T-helper 9 cell (primary cell): ENCODE results near the gene GPSM1.

Source experiments
- DNase-seq: peaks from one replicate; pipeline ENCODE4 v3.0.0-alpha.2; 2020
- total RNA-seq, 2 donors: gene quantifications; one replicate each; lab custom pipeline; 2026; lab: John Stamatoyannopoulos, UW

Gene GPSM1, protein sequence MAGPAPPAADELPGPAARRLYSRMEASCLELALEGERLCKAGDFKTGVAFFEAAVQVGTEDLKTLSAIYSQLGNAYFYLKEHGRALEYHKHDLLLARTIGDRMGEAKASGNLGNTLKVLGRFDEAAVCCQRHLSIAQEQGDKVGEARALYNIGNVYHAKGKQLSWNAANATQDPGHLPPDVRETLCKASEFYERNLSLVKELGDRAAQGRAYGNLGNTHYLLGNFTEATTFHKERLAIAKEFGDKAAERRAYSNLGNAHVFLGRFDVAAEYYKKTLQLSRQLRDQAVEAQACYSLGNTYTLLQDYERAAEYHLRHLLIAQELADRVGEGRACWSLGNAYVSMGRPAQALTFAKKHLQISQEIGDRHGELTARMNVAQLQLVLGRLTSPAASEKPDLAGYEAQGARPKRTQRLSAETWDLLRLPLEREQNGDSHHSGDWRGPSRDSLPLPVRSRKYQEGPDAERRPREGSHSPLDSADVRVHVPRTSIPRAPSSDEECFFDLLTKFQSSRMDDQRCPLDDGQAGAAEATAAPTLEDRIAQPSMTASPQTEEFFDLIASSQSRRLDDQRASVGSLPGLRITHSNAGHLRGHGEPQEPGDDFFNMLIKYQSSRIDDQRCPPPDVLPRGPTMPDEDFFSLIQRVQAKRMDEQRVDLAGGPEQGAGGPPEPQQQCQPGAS
- total RNA-seq, result 15.2 to 19.1 reads per million in 2 donors

DNA sequence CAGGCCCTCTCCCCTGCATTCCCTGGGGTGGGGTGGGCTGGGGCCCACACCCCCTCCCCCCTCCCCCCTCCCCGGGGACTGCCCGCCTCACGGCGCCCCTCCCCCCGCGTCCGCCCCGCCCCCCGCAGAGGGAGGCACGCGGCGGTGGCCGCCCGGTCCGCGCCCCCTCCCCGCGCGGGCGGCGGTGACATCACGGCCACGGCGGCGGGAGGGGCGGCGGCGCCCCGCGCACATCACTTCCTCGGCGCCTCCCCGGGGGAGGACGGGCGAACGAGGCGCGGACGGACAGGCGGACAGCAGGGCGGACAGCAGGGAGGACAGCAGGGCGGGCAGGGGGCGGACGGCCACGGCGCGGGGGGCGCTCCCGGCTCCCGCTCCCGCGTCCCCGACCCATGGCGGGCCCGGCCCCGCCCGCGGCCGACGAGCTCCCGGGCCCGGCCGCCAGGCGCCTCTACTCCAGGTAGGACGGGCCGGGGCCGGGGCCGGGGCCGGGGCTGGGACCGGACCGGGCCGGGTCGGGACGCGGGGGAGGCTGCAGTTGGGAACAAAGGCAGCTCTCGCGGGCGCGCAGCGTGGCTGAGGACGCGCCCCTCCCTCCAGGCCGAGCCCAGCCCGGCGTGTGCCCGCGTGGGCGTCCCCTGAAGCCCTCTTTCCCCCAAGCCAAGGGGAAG, at the start of gene GPSM1:
GPSM1 (plus strand) TSS at position 236 of the 671 bp plus-strand sequence; CDS start at position 393, 157 bp downstream.
- DNase-seq, result peak; percentile 35

DNA sequence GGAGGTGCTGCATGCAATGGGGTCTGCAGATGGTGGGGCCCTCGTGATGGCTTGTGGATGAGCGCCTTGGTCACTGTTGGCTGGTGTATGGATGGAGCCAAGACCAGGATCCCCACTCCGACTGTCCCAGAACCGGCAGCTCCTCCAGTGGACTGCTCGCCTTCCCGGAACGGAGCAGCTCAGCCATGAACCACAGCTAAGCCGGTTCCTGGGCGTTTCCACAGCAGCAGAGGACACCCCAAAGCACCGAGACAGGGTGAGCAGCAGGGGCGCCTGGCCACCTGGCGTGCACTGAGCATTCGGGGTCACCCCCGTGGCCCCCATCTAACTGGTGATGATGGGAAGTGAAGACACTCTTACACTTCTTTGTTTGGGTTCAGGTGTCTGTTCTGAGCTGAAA, 49.6 kb upstream of the GPSM1 start:
- DNase-seq, result no peak

DNA sequence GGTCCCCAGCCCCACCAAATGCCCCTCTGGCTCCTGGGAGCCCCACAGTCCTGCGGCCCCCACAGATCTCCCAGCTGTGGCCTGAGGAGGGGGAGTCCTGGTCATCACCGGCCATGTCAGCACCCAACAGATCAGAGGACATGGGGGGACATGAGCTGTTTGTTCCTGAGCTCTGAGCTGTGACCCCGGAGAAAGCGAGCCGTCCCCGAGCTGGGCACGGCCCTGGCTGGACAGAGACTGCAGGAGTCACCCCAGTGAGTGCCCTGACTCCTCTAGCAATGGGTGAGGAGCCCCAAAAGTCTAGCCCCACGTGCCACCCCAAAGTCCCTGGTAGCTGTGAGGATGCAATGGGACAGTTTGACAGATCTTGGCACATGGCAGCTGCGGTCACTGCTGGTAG, 49.1 kb upstream of the GPSM1 start:
- no peak for DNase-seq

DNA sequence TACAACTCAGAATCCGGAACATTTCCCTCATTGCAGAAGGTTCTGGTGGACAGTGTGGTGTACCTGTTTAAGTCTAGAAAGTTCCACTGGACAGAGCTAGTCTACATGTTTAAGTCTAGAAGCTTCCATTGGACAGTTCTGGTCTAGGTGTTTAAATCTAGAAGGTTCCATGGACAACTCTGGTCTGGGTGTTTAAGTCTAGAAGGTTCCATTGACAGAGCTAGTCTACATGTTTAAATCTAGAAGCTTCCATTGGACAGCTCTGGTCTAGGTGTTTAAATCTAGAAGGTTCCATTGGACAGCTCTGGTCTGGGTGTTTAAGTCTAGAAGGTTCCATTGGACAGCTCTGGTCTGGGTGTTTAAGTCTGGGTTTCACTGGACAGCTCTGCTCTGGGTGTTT, 48.4 kb upstream of the GPSM1 start:
- DNase-seq, result no peak

DNA sequence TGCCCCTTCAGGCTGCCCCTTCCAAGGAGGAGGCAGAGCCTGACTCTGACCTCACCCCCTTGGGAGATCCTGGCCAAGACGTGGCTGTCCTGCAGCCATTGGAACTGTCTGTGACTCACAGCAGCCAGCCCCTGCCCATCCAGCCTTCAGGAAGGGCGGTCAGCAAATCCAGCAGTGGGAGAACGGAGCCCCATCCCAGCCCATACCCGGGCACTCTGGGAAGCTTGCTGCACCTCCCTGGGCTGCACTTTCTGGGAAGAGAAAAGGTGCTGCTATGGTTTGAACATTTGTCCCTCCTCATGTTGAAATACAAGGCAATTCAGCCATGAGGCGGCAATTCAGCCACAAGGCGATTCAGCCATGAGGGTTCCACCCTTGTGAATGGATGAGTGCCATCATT, 47.9 kb upstream of the GPSM1 start:
- no peak for DNase-seq

DNA sequence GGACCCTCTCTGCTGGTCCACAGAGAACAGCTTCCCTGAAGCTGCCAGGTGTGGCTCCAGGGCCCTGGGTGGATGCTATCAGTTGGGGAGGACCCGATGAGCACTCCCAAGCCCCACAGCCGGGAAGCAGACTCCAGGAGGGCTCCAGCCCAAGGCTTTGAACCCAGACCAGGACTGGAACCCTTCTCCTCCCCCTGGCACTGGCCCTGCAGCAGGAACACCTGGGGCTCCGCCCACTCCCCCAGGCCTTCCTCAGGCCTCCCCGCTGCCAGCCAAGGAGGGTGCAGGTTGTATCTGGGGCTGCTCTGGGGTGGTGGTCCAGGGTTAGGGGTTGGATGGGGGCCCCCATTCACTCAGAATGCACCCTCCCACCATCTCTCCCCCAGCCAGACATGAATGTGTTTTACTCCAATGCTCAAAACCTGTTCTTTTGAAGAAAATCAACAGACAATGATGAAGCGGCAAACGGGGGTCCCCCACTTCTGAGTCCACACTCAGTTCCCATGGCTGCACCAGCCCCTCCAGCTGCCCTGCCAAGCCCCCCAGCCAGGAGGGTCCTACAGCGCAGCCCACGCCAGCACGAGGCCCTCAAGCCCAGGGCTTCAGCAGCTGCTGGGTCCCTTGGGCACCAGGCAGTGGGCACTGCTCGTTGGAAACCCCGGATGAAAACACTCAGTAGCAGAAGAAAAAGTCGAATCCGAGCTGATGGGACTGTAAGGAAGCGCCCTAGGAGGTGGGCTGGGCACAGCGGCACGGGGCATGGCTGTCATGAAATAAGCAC, 46.6 kb upstream of the GPSM1 start:
- no peak for DNase-seq

DNA sequence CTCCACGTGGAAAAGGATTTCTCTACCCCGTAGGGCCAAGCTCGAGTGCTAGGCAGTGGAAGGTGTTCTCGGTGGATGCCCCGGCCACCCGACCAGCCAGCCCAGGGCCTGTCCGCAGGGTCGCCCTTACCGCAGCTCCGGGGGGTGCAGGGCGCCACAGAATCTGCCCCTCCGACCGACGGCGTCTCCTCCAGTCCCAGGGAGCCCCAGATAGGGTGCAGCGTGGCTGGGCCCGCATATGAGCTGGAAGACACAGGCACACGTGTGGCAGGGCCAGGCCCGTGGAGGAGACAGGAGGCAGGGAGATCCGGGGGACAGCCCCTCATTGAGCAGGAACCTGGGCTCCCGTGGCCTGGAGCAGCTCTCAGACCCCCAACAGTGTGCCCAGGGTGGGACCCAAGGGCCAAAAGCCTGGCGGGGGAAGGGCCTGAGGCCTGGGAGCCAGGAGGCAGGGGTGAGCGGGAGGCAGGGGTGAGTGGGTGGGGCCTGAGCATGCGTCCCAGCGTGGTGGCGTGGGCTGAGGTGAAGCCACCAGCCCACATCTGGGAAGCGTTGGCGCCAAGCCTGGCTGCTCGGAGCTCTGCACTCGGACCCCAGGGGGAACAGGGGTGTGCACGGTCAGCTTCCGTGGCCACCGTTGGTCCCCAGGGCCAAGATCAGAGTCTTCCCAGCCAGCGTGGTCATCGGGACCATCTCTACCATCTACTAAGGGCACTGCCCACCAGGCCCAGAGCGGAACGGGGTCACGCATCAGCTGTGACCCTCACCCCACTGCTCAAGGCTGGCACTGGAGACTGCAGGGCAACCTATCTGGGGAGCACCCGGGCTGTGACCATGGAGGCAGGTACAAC, 45.7 kb upstream of the GPSM1 start:
- DNase-seq, result no peak

DNA sequence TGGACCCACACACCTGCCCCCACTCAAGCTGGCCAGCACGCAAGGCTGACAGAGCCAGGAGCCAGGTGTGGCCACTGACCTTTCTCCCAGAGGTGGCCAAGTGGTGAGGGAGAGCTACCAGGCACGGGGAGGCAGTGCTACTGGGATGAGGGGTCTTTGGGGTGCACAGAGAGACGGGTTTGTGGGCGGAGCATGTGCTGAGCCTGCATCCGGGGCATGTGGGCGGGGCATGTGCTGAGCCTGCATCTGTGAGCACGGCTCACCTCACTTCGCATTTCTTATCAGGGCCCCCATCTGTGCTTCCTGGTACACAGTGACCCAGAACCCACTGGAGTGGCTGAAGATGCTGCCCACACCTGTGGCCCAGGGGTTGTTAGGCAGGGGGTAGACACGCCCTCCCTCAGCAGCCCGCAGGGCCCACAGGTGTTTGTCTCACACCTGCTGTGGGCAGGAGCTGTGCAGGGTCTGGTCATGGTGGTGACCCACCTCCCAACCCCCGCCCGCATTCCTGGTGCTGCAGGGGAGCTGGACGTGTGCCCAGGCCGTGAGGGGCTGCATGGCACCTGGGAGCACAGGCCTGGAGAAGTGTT, 45.0 kb upstream of the GPSM1 start:
- DNase-seq, result no peak

DNA sequence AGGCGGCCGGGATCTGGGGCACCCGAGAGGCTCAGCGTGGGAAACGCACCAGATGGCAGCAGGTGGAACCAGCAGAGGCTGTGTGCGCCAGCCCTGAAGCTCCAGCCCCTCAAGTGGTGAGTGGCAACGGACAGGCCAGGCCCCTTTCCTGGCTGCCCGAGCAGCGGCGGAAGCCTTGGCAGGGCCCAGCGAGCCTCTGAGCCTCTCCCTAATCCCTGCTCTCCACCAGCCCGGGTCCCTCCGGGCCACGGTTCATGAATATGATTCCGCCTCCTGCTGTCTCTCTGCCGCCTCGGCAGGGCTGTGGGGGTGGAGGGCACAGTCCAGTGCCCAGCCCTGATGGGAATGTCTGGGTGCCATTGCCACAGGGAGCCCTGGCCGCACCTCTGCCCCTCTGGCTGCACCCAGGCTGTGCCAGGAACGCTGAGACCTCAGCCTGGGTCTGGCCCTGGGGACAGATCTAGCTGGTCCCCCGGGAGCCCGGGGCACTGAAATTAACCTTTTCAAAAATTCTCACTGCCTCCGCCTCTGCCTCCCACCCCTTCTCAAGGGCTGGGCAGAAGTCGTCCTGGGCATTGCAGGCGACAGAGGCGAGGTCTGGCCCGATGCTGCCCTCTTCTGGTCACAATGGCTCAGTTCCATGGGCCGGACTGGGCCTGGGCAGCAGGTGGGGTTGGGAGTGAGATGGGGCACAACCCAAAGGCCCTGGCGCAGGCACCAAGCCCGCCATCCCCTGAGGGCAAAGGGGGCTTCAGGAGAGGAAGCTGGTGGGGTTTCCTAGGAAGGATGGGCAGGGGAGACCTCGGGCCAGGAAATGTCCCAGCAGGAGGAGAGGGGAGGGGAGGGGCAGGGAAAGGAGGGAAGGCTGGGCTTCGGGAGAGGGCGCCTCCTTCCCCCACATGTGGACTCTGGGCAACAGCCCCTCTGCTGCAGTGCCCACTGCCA, 43.8 kb upstream of the GPSM1 start:
- peak; percentile 66 for DNase-seq

DNA sequence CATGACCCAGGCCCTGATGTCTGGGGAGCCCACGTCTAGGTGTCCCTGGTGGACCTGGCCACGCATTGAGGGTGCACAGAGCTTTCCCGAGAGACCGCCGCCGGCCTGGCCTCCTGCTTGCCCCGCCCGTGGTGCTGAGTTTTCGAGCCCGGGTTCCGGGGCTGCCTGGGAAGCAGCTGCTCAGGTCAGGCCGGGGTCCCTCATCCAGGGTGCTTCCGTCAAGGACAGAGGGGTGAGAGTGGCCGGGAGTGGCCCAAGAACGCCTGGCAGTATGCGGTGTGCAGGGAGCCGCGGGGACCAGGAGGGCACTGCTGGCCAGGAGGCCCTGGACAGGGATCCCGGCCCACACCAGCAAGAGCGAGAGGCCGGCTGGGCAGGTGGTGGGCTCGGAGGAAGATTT, 43.0 kb upstream of the GPSM1 start:
- no peak for DNase-seq

DNA sequence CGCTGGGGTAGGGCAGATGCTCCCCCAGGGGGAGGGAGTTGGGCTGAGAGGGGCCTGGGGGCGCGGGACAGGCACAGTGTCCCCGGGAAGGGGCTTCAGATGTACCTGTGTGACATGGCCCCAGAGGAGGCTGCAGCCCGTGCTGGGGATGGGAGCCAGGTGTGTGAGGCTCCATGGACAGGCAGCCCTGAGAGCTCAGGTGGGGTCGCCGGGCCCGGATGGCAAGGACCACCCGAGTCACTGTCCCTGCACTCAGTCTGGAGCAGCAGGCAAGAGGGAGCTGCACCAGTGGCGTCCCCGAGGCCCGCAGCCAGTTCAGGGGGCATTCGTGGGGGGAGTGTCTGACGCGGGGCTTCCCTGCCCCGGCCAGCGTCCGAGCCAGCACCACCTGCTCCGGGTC, 42.4 kb upstream of the GPSM1 start:
- DNase-seq, result no peak

DNA sequence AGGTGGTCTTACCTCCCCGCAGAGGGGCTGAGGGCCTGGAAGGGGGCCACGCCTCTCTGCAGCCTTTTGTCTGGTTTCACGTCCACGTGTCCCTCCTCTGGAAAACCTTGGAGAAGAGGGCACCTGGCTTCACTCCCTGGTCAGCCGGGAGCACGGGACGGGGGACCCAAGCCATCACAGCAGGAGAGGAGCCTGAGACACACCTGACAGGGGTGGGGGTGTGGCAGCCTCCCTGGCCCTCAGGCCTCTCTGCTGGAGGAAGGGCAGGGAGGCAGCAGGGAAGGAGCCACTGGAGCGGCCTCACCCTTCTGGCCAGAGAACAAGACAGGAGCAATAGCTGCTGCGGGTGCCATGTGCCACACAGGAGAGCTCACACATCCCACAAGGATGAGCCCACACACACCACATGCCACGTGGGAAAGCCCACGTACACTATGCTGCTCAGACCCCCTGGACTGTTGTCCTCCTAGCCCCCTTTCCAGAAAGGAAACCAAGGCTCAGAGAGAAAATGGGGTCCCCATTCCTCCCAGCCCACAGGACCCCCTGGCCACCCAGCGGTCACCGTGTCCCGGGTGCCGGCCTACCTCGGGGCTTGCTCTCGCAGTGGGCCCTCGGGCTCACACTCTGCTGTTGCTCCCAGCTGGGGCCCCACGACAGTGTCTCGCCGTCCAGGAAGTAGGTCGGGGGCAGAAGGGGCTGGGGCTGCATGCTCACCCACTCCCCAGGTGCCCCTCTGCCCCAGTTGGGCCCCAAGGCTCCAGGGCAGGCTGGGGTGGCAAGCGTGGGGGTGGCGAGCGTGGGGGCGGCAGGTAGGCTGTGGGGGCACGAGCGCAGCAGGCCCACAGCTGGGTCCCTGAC, 41.6 kb upstream of the GPSM1 start:
- DNase-seq, result no peak

DNA sequence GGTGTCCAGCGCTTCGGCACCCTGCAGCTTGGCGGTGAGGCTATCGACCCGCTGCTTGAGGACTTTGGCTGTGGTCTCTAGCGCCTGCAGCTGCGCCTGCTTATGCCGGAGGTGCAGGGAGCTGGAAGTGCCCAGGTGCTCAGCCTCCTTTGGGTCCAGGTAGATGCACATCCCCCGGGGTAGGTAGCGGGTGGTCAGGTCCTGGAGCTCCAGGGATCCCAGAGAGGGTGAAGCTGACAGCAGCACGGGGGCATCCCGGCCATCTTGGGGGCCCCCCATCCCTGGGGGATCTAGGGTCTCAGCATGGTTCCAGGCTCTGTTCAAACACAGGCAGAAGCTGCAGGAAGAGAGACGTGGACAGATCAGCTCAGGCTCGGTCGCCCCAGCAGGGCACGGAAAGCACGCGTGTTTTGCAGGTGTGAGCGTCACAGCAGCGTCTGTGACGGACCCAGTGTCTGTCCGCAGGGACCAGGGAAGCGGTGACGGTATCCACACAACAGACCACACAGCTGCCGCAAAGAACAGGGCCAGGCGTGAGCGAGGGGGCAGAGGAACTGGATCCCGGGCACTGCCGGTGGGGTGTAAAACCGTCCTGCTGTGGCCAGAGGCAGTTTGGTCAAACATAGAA, 40.9 kb upstream of the GPSM1 start:
- DNase-seq, result no peak

DNA sequence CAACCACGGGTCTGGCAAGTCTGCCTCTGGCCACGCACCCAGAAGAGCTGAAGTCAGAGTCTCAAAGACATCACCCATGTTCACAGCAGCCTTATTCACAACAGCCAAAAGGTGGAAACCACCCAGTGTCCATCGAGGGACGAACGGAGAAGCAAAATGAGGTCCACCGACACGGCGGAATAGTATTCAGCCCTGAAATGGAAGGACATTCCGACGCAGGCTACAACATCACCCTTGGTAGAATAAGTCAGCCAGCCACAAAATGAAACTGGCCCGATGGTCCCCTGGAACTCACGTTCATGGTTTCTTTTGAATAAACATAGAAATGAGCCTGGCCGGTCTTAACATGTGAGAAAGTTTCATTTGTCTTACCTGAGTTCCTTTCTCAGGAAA, 40.4 kb upstream of the GPSM1 start:
- DNase-seq, result no peak

DNA sequence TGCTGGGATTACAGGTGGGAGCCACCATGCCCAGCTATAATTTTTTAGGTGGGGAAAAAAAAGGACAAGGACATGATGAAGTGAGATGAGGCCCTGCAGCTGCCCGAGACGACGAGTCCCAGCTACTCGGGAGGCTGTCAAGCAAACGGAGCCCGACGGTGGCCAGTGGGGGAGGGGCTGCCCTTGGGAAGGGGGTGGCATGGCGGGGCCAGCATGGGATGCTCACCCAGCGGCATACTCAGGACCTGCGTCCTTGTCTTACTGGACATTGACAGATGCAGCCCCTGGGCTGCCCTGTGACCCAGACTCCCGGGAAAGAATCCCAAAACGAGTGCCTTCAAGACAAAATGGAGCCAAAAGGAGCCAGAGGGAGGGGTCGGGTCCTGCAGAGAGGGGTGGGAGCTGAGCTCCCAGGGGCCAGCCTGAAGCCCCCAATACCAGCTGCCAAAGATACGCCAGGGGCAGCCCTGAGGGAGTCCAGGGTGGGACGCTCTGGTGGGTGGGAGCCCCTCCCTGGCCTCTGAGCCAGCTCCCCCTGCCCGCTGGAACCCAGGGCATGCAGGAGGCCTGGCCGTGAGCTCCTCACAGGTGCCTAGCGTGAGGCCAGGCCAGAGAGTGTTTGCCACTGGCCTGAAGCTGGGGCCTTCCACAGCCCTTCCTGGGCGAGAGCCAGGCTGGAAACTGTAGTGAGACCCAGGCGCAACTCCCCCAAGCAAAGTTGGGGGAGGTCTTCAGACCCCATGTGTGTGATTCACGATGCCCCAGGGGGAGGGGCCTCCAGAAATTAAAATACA, 39.2 kb upstream of the GPSM1 start:
- DNase-seq, result no peak

DNA sequence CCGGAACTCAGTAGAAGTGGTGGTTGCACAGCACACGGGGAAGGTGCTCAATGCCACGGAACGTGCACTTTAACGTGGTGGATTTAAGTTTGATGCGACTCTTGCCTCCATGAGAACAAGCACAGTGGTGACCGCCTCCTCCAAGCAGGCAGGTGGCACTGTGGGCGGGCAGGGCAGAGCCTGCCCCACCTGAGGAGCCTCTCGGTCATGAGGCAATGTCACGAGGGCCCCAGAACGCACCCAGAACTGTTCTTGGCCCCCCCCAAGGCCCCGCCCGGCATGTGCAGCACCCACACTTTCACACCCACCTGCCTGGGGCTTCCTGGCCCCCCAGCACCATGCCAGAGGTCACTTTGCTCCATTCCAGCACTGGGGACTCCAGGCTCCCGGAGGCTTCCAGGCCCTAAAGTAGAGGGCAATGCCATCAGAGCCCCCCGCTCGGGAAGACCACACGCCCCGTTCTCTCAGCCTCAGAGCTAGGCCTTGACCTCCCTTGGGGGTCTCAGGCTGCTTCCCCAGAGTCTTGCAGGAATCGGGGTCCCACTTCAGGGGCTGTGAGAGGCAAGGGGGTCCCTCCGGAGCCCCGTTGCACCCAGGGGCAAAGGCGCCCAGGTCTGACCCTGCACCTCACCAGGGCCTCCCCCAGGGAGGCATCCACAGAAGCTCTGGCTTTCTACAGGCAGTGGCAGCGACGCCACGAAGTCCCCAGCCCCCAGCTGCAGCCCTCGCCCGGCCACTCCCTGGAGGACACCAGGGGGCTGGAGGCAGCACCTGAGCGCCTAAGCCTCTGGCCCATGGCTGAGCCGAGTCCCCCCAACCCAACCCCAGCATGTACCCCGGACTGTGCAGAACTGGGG, 37.5 kb upstream of the GPSM1 start:
- no peak for DNase-seq

DNA sequence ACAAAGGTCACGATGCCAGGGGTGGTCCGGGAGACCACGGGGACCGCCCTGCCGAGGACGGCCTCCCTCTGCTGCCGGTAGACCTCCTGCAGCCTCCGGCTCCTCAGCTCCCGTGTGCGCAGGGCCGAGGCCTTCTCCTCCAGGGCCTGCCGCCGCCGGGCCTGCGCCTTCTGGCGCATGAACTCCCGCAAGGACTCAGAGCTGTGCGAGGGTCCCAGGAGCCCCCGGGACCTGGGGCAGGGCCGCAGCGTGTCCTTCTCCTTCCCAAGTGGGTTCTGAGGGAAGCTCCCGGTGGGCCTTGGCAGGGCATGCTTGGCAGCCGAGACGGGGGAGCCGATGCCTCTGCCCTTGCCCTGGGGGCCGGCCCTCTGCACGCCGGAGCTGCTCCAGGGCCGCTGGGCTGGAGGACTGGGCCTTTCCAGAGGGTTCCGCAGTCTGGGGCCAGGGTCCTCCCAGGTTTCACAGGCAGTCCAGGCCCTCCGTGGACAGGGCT, 36.8 kb upstream of the GPSM1 start:
- DNase-seq, result no peak
